GM23338 (cell line): ENCODE results near the gene IGF1R. TPM values are rescaled to one million over a fixed set of nuclear protein-coding genes. Genes with fewer than 3 reads are reported as not detected.

Source experiments
- ATAC-seq: fragments of 200-7000 bp; cut with Tn5 transposase; 3 replicates; pipeline ENCODE4 v1.9.1; 2020
- DNase-seq: peaks from one replicate; pipeline ENCODE4 v3.0.0-alpha.2; 2015; ENCODE audit warnings: low spot score
- H2AFZ ChIP-seq: fragments of 200-600 bp; sonication (generic); 2 replicates; pipeline ENCODE4 v1.8.0; 2016; ENCODE audit warnings: antibody characterized with exemption, mild to moderate bottlenecking, moderate library complexity
- H3F3A ChIP-seq: fragments of 200-600 bp; sonication (generic); replicated peaks from 2 replicates; pipeline ENCODE4 v1.8.0; 2017; ENCODE audit warnings: antibody characterized with exemption, mixed run types, low read depth
- H3K27ac ChIP-seq: fragments of 200-600 bp; sonication (generic); 2 replicates; pipeline ENCODE4 v1.6.1; 2016; ENCODE audit warnings: low read depth
- H3K27me3 ChIP-seq: fragments of 200-600 bp; sonication (generic); 2 replicates; pipeline ENCODE4 v1.8.0; 2016; ENCODE audit warnings: mild to moderate bottlenecking, mixed run types, moderate library complexity; ENCODE audit not compliant: insufficient read depth
- H3K36me3 ChIP-seq: fragments of 200-600 bp; sonication (generic); 2 replicates; pipeline ENCODE4 v1.8.0; 2016; ENCODE audit warnings: mild to moderate bottlenecking; ENCODE audit not compliant: insufficient read depth
- H3K4me1 ChIP-seq: fragments of 200-600 bp; sonication (generic); 2 replicates; pipeline ENCODE4 v1.8.0; 2016; ENCODE audit warnings: mild to moderate bottlenecking, moderate library complexity; ENCODE audit not compliant: insufficient read depth
- H3K4me2 ChIP-seq: fragments of 200-600 bp; sonication (generic); 2 replicates; pipeline ENCODE4 v1.7.1; 2017; ENCODE audit warnings: mixed run types
- H3K4me3 ChIP-seq: fragments of 200-600 bp; sonication (generic); 2 replicates; pipeline ENCODE4 v1.6.1; 2016; ENCODE audit warnings: mixed run types
- H3K79me2 ChIP-seq: fragments of 200-600 bp; sonication (generic); replicated peaks from 2 replicates; pipeline ENCODE4 v1.8.0; 2017; ENCODE audit warnings: mild to moderate bottlenecking; ENCODE audit not compliant: insufficient read depth
- H3K9me2 ChIP-seq: fragments of 200-600 bp; sonication (generic); 2 replicates; pipeline ENCODE4 v1.8.0; 2017; ENCODE audit not compliant: insufficient read depth
- H4K20me1 ChIP-seq: fragments of 200-600 bp; sonication (generic); replicated peaks from 2 replicates; pipeline ENCODE4 v1.8.0; 2017; ENCODE audit warnings: mild to moderate bottlenecking; ENCODE audit not compliant: insufficient read depth
- H3K27ac Mint-ChIP-seq: 2 replicates; pipeline ENCODE4 v1.8.0; 2020; ENCODE audit warnings: inconsistent platforms, mild to moderate bottlenecking, moderate library complexity, mixed read lengths
- H3K27me3 Mint-ChIP-seq: 3 replicates; pipeline ENCODE4 v1.8.0; 2022; ENCODE audit warnings: low read depth, mild to moderate bottlenecking, moderate library complexity, mixed read lengths, inconsistent platforms; ENCODE audit not compliant: insufficient read depth, poor library complexity
- H3K36me3 Mint-ChIP-seq: 3 replicates; pipeline ENCODE4 v1.8.0; 2021; ENCODE audit warnings: low read depth, mild to moderate bottlenecking, inconsistent platforms, moderate library complexity, mixed read lengths
- H3K4me1 Mint-ChIP-seq: 3 replicates; pipeline ENCODE4 v1.8.0; 2020; ENCODE audit warnings: mild to moderate bottlenecking, inconsistent platforms, mixed read lengths
- H3K4me3 Mint-ChIP-seq: 3 replicates; pipeline ENCODE4 v1.8.0; 2021; ENCODE audit warnings: moderate library complexity, mild to moderate bottlenecking, inconsistent platforms, mixed read lengths
- H3K9me3 Mint-ChIP-seq: 3 replicates; pipeline ENCODE4 v1.8.0; 2020; ENCODE audit warnings: moderate library complexity, mild to moderate bottlenecking, inconsistent platforms, mixed read lengths
- EZH2phosphoT487 ChIP-seq: fragments of 200-600 bp; sonication (generic); IDR thresholded peaks from one replicate; pipeline ENCODE4 v1.8.1; 2018; ENCODE audit warnings: antibody characterized with exemption; ENCODE audit not compliant: unreplicated experiment
- JUNB ChIP-seq: IDR thresholded peaks from one replicate; pipeline ENCODE4 v1.6.1; 2016; ENCODE audit warnings: antibody characterized with exemption; ENCODE audit not compliant: unreplicated experiment
- ZNF114 ChIP-seq: fragments of 250-450 bp; sonication (Bioruptor Pico); IDR thresholded peaks from 2 replicates; pipeline ENCODE4 v1.5.0; 2020; ENCODE audit warnings: mild to moderate bottlenecking, moderate library complexity
- polyA plus RNA-seq: library from polyadenylated mRNA; unstranded; fragments of >200 nt; fragmentation: Nextera tagmentation; extraction: Ambion mirVana; gene quantifications from 2 replicates; pipeline ENCODE4 v1.2.1, GENCODE V29; 2016
- total RNA-seq: library from RNA; depleted of rRNA; stranded (reverse); fragments of >200 nt; shearing (Covaris generic); gene quantifications from 2 replicates; pipeline ENCODE4 v1.2.3, GENCODE V29; 2014
- TF ChIP-seq, protein P1 (sequence below): fragments of 250-450 bp; sonication (Bioruptor Pico); IDR thresholded peaks from 2 replicates; pipeline ENCODE4 v1.5.0; 2020; ENCODE audit warnings: mild to moderate bottlenecking, moderate library complexity
- TF ChIP-seq, protein P2 (sequence below), 2 experiments: fragments of 200-600 bp in 1 of 2; sonication (generic) in 1 of 2; conservative IDR thresholded peaks; 2 replicates each; pipeline versions ENCODE4 v1.5.1 to v1.6.1; 2016 to 2017; ENCODE audit warnings: antibody characterized with exemption in 2 of 2, low read depth in 2 of 2, mild to moderate bottlenecking in 2 of 2, moderate library complexity in 1 of 2

The IGF1R gene
- total and polyA plus RNA-seq, 2 experiments from 2014 or later = 20.4 to 92.2 TPM

- TF ChIP-seq, protein P1, sequence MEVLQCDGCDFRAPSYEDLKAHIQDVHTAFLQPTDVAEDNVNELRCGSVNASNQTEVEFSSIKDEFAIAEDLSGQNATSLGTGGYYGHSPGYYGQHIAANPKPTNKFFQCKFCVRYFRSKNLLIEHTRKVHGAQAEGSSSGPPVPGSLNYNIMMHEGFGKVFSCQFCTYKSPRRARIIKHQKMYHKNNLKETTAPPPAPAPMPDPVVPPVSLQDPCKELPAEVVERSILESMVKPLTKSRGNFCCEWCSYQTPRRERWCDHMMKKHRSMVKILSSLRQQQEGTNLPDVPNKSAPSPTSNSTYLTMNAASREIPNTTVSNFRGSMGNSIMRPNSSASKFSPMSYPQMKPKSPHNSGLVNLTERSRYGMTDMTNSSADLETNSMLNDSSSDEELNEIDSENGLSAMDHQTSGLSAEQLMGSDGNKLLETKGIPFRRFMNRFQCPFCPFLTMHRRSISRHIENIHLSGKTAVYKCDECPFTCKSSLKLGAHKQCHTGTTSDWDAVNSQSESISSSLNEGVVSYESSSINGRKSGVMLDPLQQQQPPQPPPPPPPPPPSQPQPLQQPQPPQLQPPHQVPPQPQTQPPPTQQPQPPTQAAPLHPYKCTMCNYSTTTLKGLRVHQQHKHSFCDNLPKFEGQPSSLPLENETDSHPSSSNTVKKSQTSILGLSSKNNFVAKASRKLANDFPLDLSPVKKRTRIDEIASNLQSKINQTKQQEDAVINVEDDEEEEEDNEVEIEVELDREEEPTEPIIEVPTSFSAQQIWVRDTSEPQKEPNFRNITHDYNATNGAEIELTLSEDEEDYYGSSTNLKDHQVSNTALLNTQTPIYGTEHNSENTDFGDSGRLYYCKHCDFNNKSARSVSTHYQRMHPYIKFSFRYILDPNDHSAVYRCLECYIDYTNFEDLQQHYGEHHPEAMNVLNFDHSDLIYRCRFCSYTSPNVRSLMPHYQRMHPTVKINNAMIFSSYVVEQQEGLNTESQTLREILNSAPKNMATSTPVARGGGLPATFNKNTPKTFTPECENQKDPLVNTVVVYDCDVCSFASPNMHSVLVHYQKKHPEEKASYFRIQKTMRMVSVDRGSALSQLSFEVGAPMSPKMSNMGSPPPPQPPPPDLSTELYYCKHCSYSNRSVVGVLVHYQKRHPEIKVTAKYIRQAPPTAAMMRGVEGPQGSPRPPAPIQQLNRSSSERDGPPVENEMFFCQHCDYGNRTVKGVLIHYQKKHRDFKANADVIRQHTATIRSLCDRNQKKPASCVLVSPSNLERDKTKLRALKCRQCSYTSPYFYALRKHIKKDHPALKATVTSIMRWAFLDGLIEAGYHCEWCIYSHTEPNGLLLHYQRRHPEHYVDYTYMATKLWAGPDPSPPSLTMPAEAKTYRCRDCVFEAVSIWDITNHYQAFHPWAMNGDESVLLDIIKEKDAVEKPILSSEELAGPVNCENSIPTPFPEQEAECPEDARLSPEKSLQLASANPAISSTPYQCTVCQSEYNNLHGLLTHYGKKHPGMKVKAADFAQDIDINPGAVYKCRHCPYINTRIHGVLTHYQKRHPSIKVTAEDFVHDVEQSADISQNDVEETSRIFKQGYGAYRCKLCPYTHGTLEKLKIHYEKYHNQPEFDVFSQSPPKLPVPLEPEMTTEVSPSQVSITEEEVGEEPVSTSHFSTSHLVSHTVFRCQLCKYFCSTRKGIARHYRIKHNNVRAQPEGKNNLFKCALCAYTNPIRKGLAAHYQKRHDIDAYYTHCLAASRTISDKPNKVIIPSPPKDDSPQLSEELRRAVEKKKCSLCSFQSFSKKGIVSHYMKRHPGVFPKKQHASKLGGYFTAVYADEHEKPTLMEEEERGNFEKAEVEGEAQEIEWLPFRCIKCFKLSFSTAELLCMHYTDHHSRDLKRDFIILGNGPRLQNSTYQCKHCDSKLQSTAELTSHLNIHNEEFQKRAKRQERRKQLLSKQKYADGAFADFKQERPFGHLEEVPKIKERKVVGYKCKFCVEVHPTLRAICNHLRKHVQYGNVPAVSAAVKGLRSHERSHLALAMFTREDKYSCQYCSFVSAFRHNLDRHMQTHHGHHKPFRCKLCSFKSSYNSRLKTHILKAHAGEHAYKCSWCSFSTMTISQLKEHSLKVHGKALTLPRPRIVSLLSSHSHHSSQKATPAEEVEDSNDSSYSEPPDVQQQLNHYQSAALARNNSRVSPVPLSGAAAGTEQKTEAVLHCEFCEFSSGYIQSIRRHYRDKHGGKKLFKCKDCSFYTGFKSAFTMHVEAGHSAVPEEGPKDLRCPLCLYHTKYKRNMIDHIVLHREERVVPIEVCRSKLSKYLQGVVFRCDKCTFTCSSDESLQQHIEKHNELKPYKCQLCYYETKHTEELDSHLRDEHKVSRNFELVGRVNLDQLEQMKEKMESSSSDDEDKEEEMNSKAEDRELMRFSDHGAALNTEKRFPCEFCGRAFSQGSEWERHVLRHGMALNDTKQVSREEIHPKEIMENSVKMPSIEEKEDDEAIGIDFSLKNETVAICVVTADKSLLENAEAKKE = no peak
- TF ChIP-seq, protein P2, sequence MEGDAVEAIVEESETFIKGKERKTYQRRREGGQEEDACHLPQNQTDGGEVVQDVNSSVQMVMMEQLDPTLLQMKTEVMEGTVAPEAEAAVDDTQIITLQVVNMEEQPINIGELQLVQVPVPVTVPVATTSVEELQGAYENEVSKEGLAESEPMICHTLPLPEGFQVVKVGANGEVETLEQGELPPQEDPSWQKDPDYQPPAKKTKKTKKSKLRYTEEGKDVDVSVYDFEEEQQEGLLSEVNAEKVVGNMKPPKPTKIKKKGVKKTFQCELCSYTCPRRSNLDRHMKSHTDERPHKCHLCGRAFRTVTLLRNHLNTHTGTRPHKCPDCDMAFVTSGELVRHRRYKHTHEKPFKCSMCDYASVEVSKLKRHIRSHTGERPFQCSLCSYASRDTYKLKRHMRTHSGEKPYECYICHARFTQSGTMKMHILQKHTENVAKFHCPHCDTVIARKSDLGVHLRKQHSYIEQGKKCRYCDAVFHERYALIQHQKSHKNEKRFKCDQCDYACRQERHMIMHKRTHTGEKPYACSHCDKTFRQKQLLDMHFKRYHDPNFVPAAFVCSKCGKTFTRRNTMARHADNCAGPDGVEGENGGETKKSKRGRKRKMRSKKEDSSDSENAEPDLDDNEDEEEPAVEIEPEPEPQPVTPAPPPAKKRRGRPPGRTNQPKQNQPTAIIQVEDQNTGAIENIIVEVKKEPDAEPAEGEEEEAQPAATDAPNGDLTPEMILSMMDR (conservative IDR thresholded peaks at IDR 0.05; ENCODE audit: low read depth in 2 of 2) = no peak
- TF ChIP-seq JUNB (no peak), ZNF114 (CRISPR knock-in tag) (no peak)
Measured at GRCh38 chr15:98937413-98938104, 289.2 kb downstream of the IGF1R start (continued).

DNA sequence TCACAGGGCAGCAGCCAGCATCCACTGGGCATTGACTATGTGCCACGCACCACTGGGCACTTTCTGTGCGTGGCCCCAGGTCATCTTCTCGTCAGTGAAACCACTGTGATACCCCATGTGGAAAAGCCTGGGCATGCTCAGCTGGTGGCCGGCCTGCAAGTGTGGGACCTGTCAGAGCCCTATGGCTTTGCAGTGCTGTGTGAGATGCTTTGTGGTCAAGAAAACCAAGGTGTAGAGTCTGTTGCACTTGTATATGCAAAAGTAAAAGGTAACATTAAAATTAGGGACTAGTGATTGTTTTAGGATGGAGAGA, 289.7 kb downstream of the IGF1R start:
- no peak for ATAC-seq
- H3K36me3 ChIP-seq = peaks cover 49% of the 10 kb centered on the region
- H3K27ac ChIP-seq = no peak overlapping the region
- Mint-ChIP-seq H3K27ac (no peak overlapping the region), H3K27me3 (no peaks in the 10 kb centered on the region), H3K4me1 (no peaks in the 10 kb centered on the region), H3K9me3 (no peaks in the 10 kb centered on the region), H3K36me3 (peaks cover 67% of the 10 kb centered on the region), H3K4me3 (no peak overlapping the region)
- DNase-seq = no peak
- no peaks in the 10 kb centered on the region for H3K9me2 ChIP-seq
- H3K4me2 ChIP-seq = no peak overlapping the region
- H3K27me3 ChIP-seq = no peaks in the 10 kb centered on the region
- H2AFZ ChIP-seq = no peak overlapping the region
- no peaks in the 10 kb centered on the region for H3F3A ChIP-seq
- H3K4me1 ChIP-seq = no peaks in the 10 kb centered on the region
- peaks cover 4% of the 10 kb centered on the region; the same call in 1 of the 2 replicates for H4K20me1 ChIP-seq
- no peaks in the 10 kb centered on the region for H3K79me2 ChIP-seq
- no peak for TF ChIP-seq EZH2phosphoT487
- no peak overlapping the region for H3K4me3 ChIP-seq
